ENCODE results near the gene SLC6A13. TPM values are rescaled to one million over a fixed set of nuclear protein-coding genes. Genes with fewer than 3 reads are reported as not detected.
"Not testable (repeated sequence)": the region's sequence is repeated elsewhere in the genome, so short reads cannot be mapped to it uniquely, and the experiment has no call there.

Gene SLC6A13
- total and polyA plus RNA-seq, 4 donors, result 0.23 to 12.0 (median 7.5) TPM

GRCh38 chr12:298059-298458 lies 35.4 kb upstream of the SLC6A13 start:
- WGBS, result 95% methylated on average over 8 of the region's 8 CpGs
- peaks cover 7 to 34% (median 25%) of the 10 kb centered on the region in 4 donors for H3K36me3 ChIP-seq (ENCODE audit: control insufficient read depth in 4 of 4, insufficient read depth in 3 of 4, low read depth in 1 of 4, low read length in 3 of 4)
- not testable (repeated sequence) for H3K4me3 ChIP-seq (ENCODE audit: low read depth in 1 of 3, low read length in 3 of 3); H3K4me1 ChIP-seq (ENCODE audit: control insufficient read depth in 4 of 4, insufficient read depth in 4 of 4, low read length in 3 of 4); H3K9ac ChIP-seq (ENCODE audit: low read depth in 1 of 2, low read length in 2 of 2); H3K27ac ChIP-seq (ENCODE audit: low read depth in 1 of 2, low read length in 2 of 2); DNase-seq (ENCODE audit: low spot score); H3K27me3 ChIP-seq (ENCODE audit: control insufficient read depth in 4 of 4, insufficient read depth in 4 of 4, low read length in 3 of 4); H3K9me3 ChIP-seq (ENCODE audit: control insufficient read depth in 4 of 4, low read length in 3 of 4)

- no peaks in the 10 kb centered on the region for H3K4me1 ChIP-seq (ENCODE audit: control insufficient read depth in 4 of 4, insufficient read depth in 4 of 4, low read length in 3 of 4)
- no peak overlapping the region for H3K9ac ChIP-seq (ENCODE audit: low read depth in 1 of 2, low read length in 2 of 2)
- 95% methylated on average over 1 of the region's 1 CpG for WGBS
- no peak overlapping the region for H3K27ac ChIP-seq (ENCODE audit: low read depth in 1 of 2, low read length in 2 of 2)
- TF ChIP-seq RXRA (IDR thresholded peaks at IDR 0.05) (no peak), FOXA1 (IDR thresholded peaks at IDR 0.05) (no peak), CTCF (IDR thresholded peaks at IDR 0.05; ENCODE audit: low read depth, low read length, missing input control) (no peak), HNF4G (IDR thresholded peaks at IDR 0.05) (no peak), JUND (IDR thresholded peaks at IDR 0.05) (no peak), FOXA2 (IDR thresholded peaks at IDR 0.05) (no peak), RAD21 (IDR thresholded peaks at IDR 0.05) (no peak), ZBTB33 (IDR thresholded peaks at IDR 0.05) (no peak)
- no peaks in the 10 kb centered on the region for H3K9me3 ChIP-seq (ENCODE audit: control insufficient read depth in 4 of 4, low read length in 3 of 4)
- no peak for DNase-seq (ENCODE audit: low spot score)
- H3K27me3 ChIP-seq (ENCODE audit: control insufficient read depth in 4 of 4, insufficient read depth in 4 of 4, low read length in 3 of 4), result no peaks in the 10 kb centered on the region
- H3K4me3 ChIP-seq (ENCODE audit: low read depth in 1 of 3, low read length in 3 of 3), result no peak overlapping the region
- H3K36me3 ChIP-seq (ENCODE audit: control insufficient read depth in 4 of 4, insufficient read depth in 3 of 4, low read depth in 1 of 4, low read length in 3 of 4), result peaks cover 7 to 44% (median 39%) of the 10 kb centered on the region in 4 donors
These were observed 32.5 kb upstream of the SLC6A13 start for GRCh38 chr12:295132-295531.

GRCh38 chr12:293199-293598 lies 30.6 kb upstream of the SLC6A13 start:
- 87% methylated on average over 5 of the region's 5 CpGs for WGBS

More at GRCh38 chr12:293199-293598, 30.6 kb upstream of the SLC6A13 start:
- Histone ChIP-seq H3K4me1 (ENCODE audit: control insufficient read depth in 4 of 4, insufficient read depth in 4 of 4, low read length in 3 of 4) (no peaks in the 10 kb centered on the region), H3K27ac (ENCODE audit: low read depth in 1 of 2, low read length in 2 of 2) (no peak overlapping the region), H3K36me3 (ENCODE audit: control insufficient read depth in 4 of 4, insufficient read depth in 3 of 4, low read depth in 1 of 4, low read length in 3 of 4) (peaks cover 7 to 44% (median 40%) of the 10 kb centered on the region in 4 donors), H3K9me3 (ENCODE audit: control insufficient read depth in 4 of 4, low read length in 3 of 4) (no peaks in the 10 kb centered on the region), H3K4me3 (ENCODE audit: low read depth in 1 of 3, low read length in 3 of 3) (no peak overlapping the region), H3K9ac (ENCODE audit: low read depth in 1 of 2, low read length in 2 of 2) (no peak overlapping the region), H3K27me3 (ENCODE audit: control insufficient read depth in 4 of 4, insufficient read depth in 4 of 4, low read length in 3 of 4) (no peaks in the 10 kb centered on the region)
- no peak for DNase-seq (ENCODE audit: low spot score)
- TF ChIP-seq ATF3 (IDR thresholded peaks at IDR 0.05), result no peak
- no peak for TF ChIP-seq EGR1 (IDR thresholded peaks at IDR 0.05; ENCODE audit: low read depth in 2 of 2)
- TF ChIP-seq HNF4A (conservative IDR thresholded peaks at IDR 0.05), result no peak
- TF ChIP-seq GABPA (IDR thresholded peaks at IDR 0.05 in 1 of 2, conservative IDR thresholded peaks at IDR 0.05 in 1 of 2), result no peak
- no peak for TF ChIP-seq CTCF (IDR thresholded peaks at IDR 0.05; ENCODE audit: low read depth, low read length, missing input control)
- TF ChIP-seq TAF1 (conservative IDR thresholded peaks at IDR 0.05), result no peak
- no peak for TF ChIP-seq FOXA2 (IDR thresholded peaks at IDR 0.05)
- TF ChIP-seq YY1 (IDR thresholded peaks at IDR 0.05), result no peak
- TF ChIP-seq REST (IDR thresholded peaks at IDR 0.05), result no peak
- TF ChIP-seq FOXA1 (IDR thresholded peaks at IDR 0.05), result no peak
- no peak for TF ChIP-seq MAX (IDR thresholded peaks at IDR 0.05)
- no peak for TF ChIP-seq JUND (IDR thresholded peaks at IDR 0.05)
- no peak for TF ChIP-seq SP1 (IDR thresholded peaks at IDR 0.05)

All from liver (tissue), 9 donors.